Kidney (tissue), 14 donors: ENCODE measurements around the gene NPM3. TPM values are rescaled to one million over a fixed set of nuclear protein-coding genes. Genes with fewer than 3 reads are reported as not detected.
A peak's percentile ranks its signal among the peaks of the same experiment; 100 is the strongest.

Source experiments
- DNase-seq, 5 donors: peaks; one replicate each; pipeline ENCODE4 v3.0.0-alpha.2; 2013 to 2020
- FAIRE-seq: peaks from 2 replicates; lab custom pipeline; 2012; peaks lifted over from hg19 to GRCh38; lab: Jason Lieb, UNC
- H3K27ac ChIP-seq, 2 donors: one replicate each; pipeline ENCODE4 v1.7.0; 2013; ENCODE audit warnings: low read depth in 2 of 2, low read length in 2 of 2, inconsistent platforms in 1 of 2
- H3K27me3 ChIP-seq: one replicate; pipeline ENCODE4 v1.7.1; 2013; ENCODE audit warnings: low read length, inconsistent platforms; ENCODE audit not compliant: control insufficient read depth, insufficient read depth
- H3K36me3 ChIP-seq, 3 donors: one replicate each; pipeline versions ENCODE4 v1.7.0 to v1.7.1; 2013; ENCODE audit warnings: low read length in 3 of 3, control low read depth in 1 of 3, inconsistent platforms in 1 of 3; ENCODE audit not compliant: insufficient read depth in 3 of 3, control insufficient read depth in 2 of 3
- H3K4me1 ChIP-seq, 3 donors: one replicate each; pipeline versions ENCODE4 v1.7.0 to v1.7.1; 2013; ENCODE audit warnings: low read length in 3 of 3, inconsistent platforms in 1 of 3, low read depth in 1 of 3; ENCODE audit not compliant: control insufficient read depth in 2 of 3, insufficient read depth in 2 of 3
- H3K4me3 ChIP-seq, 3 donors: one replicate each; pipeline versions ENCODE4 v1.7.0 to v1.8.1; 2013; ENCODE audit warnings: low read length in 3 of 3, control low read depth in 1 of 3, inconsistent platforms in 1 of 3
- H3K9ac ChIP-seq, 3 donors: one replicate each; pipeline versions ENCODE4 v1.7.0 to v1.7.1; 2013; ENCODE audit warnings: low read length in 3 of 3, control low read depth in 1 of 3, inconsistent platforms in 1 of 3
- H3K9me3 ChIP-seq, 3 donors: one replicate each; pipeline versions ENCODE4 v1.7.0 to v1.7.1; 2013; ENCODE audit warnings: low read length in 3 of 3, control low read depth in 1 of 3, inconsistent platforms in 1 of 3; ENCODE audit not compliant: control insufficient read depth in 2 of 3, insufficient read depth in 1 of 3
- CTCF ChIP-seq: IDR thresholded peaks from 3 replicates; pipeline ENCODE4 v1.5.1; 2012; ENCODE audit warnings: mild to moderate bottlenecking, moderate library complexity, borderline replicate concordance; ENCODE audit not compliant: insufficient read depth; ENCODE audit errors: extremely low read depth
- intact Hi-C: fragments of 100-400 bp; cut with DNase I; formaldehyde crosslinking; loops from one replicate; pipeline ENCODE4 v1.11.1; 2022
- polyA plus RNA-seq: library from polyadenylated mRNA; stranded (reverse); fragments of 350-450 nt; fragmentation: Illumina TruSeq; extraction: RNeasy Lipid Tissue Mini Kit (QIAGEN cat#74804); gene quantifications from one replicate; pipeline ENCODE4 v1.2.3, GENCODE V29; 2014; ENCODE audit warnings: low read depth, low replicate concordance; ENCODE audit not compliant: insufficient read depth
- total RNA-seq: library from RNA; stranded (reverse); fragmentation: NEBNext Ultra II Directional; extraction: Animal tissue kit (Norgen Biotek cat#: 25700); gene quantifications from one replicate; pipeline ENCODE4 v1.2.1, GENCODE V29; 2021
- donor health status: control.
- donor health status: control.
- donor health status: control.
- donor health status: control.
- donor health status: control.
- donor health status: DM: yes; HTN: yes; CAD: no.
- donor health status: Normal renal cell carcinoma (clear cell type).

Gene NPM3
- total and polyA plus RNA-seq, 2 donors from 2014 or later: 23.8 to 34.0 TPM

- no peak overlapping the region for H3K9ac ChIP-seq
- peak in 3 of 5 donors; percentile 29 to 84 (median 80) for DNase-seq
- H3K27me3 ChIP-seq: no peaks in the 10 kb centered on the region
- no peak for TF ChIP-seq CTCF
- no peaks in the 10 kb centered on the region for H3K9me3 ChIP-seq
- FAIRE-seq: no peak
- peaks cover 4 to 14% (median 6%) of the 10 kb centered on the region in 3 donors for H3K4me1 ChIP-seq
- H3K27ac ChIP-seq: no peak overlapping the region
- intact Hi-C loops: no loop called here
- no peak overlapping the region for H3K4me3 ChIP-seq
- H3K36me3 ChIP-seq: peaks cover 0 to 2% (median 0%) of the 10 kb centered on the region in 3 donors
Measured at GRCh38 chr10:101828766-101829551, 45.7 kb upstream of the NPM3 start.

GRCh38 chr10:101827919-101828600, 44.8 kb upstream of the NPM3 start:
- H3K9ac ChIP-seq: no peak overlapping the region
- peaks cover 0 to 2% (median 0%) of the 10 kb centered on the region in 3 donors for H3K36me3 ChIP-seq
- no peaks in the 10 kb centered on the region for H3K27me3 ChIP-seq
- peaks cover 4 to 14% (median 6%) of the 10 kb centered on the region in 3 donors for H3K4me1 ChIP-seq
- H3K27ac ChIP-seq: no peak overlapping the region
- DNase-seq (peak in 1 of 5 donors; percentile 37), FAIRE-seq (no peak)
- intact Hi-C loops: no loop called here
- no peak overlapping the region for H3K4me3 ChIP-seq
- TF ChIP-seq CTCF: no peak
- H3K9me3 ChIP-seq: no peaks in the 10 kb centered on the region

- peaks cover 4 to 14% (median 6%) of the 10 kb centered on the region in 3 donors for H3K4me1 ChIP-seq
- peak in 1 of 5 donors; percentile 23 for DNase-seq
- no peak overlapping the region for H3K27ac ChIP-seq
- H3K4me3 ChIP-seq: no peak overlapping the region
- no peak for FAIRE-seq
- TF ChIP-seq CTCF: no peak
- no peaks in the 10 kb centered on the region for H3K9me3 ChIP-seq
- peaks cover 0 to 2% (median 0%) of the 10 kb centered on the region in 3 donors for H3K36me3 ChIP-seq
- H3K27me3 ChIP-seq: no peaks in the 10 kb centered on the region
- intact Hi-C loops: no loop called here
- H3K9ac ChIP-seq: no peak overlapping the region
Measured at GRCh38 chr10:101826852-101827434, 43.7 kb upstream of the NPM3 start.
